H1 (cell line): ENCODE results near the gene FGD4. TPM values are rescaled to one million over a fixed set of nuclear protein-coding genes. Genes with fewer than 3 reads are reported as not detected.

Experiments
- CEBPB ChIP-seq: IDR thresholded peaks from 2 replicates; pipeline ENCODE4 v1.6.1; 2012; ENCODE audit warnings: low read depth, low read length
- CHD7 ChIP-seq: fragments of 300-600 bp; sonication (generic); IDR thresholded peaks from 2 replicates; pipeline ENCODE4 v1.7.1; 2012; ENCODE audit warnings: low read length, moderate library complexity, mild to moderate bottlenecking, inconsistent platforms; ENCODE audit not compliant: insufficient replicate concordance
- FOSL1 ChIP-seq: IDR thresholded peaks from 2 replicates; pipeline ENCODE4 v1.6.1; 2011; ENCODE audit warnings: mild to moderate bottlenecking, low read depth, low read length, moderate library complexity; ENCODE audit not compliant: insufficient read depth
- KDM4A ChIP-seq: IDR thresholded peaks from one replicate; pipeline ENCODE4 v1.7.1; 2012; ENCODE audit warnings: low read depth, mild to moderate bottlenecking, moderate library complexity, low read length, inconsistent platforms; ENCODE audit not compliant: severe bottlenecking
- polyA plus RNA-seq, 7 experiments: library from polyadenylated mRNA; depleted of rRNA in 3 of 7; stranded (reverse) in 5 of 7; unstranded in 2 of 7; fragments of >200 nt in 5 of 7; fragments of 200-250 nt in 2 of 7; gene quantifications; 1 replicate in 5 of 7; 2 replicates in 1 of 7; 4 replicates in 1 of 7; pipeline versions ENCODE4 v1.2.1 to v1.2.3, GENCODE V29; 2011 to 2013; ENCODE audit warnings: missing spikeins in 2 of 7, mixed read lengths in 2 of 7
- total RNA-seq: library from RNA; stranded (reverse); fragmentation: NEBNext Ultra II Directional; extraction: Animal tissue kit (Norgen Biotek cat#: 25700); gene quantifications from 2 replicates; pipeline ENCODE4 v1.2.1, GENCODE V29; 2021

The FGD4 gene
- total and polyA plus RNA-seq, 2 of the 8 experiments (the other 6 are each of a cell fraction or from before 2014, with no cell fraction given): 8.5 to 48.2 TPM

- TF ChIP-seq CEBPB (no peak), KDM4A (no peak), FOSL1 (no peak), CHD7 (no peak)
Measured at GRCh38 chr12:32558903-32559302, 159.5 kb downstream of the FGD4 start (continued).
